Endodermal cell (in vitro differentiated cells): ENCODE data around the gene PACSIN1. TPM values are rescaled to one million over a fixed set of nuclear protein-coding genes. Genes with fewer than 3 reads are reported as not detected.

Experiments
- DNase-seq: peaks from one replicate; pipeline ENCODE4 v3.0.0-alpha.2; 2017
- H3K27ac ChIP-seq: 2 replicates; pipeline ENCODE4 v1.5.1; 2013; ENCODE audit warnings: mild to moderate bottlenecking, low read depth, low read length, moderate library complexity
- H3K27me3 ChIP-seq: 2 replicates; pipeline ENCODE4 v1.6.1; 2013; ENCODE audit warnings: mild to moderate bottlenecking, low read length, moderate library complexity; ENCODE audit not compliant: insufficient read depth, control insufficient read depth, poor library complexity, severe bottlenecking
- H3K36me3 ChIP-seq: 2 replicates; pipeline ENCODE4 v1.7.0; 2013; ENCODE audit warnings: mild to moderate bottlenecking, low read length, moderate library complexity; ENCODE audit not compliant: control insufficient read depth, insufficient read depth
- H3K4me1 ChIP-seq: one replicate; pipeline ENCODE4 v1.7.0; 2013; ENCODE audit warnings: low read length; ENCODE audit not compliant: control insufficient read depth, insufficient read depth
- H3K4me3 ChIP-seq: 2 replicates; pipeline ENCODE4 v1.5.1; 2013; ENCODE audit warnings: mild to moderate bottlenecking, low read length, moderate library complexity
- H3K9ac ChIP-seq: 2 replicates; pipeline ENCODE4 v1.6.1; 2013; ENCODE audit warnings: mild to moderate bottlenecking, low read length, moderate library complexity; ENCODE audit not compliant: poor library complexity, severe bottlenecking; ENCODE audit errors: extremely low read depth
- H3K9me3 ChIP-seq: 2 replicates; pipeline ENCODE4 v1.6.1; 2013; ENCODE audit warnings: mild to moderate bottlenecking, low read length, moderate library complexity; ENCODE audit not compliant: control insufficient read depth
- H3K27ac Mint-ChIP-seq: 2 replicates; pipeline ENCODE4 v1.8.0; 2020; ENCODE audit warnings: mixed read lengths
- H3K27me3 Mint-ChIP-seq: 2 replicates; pipeline ENCODE4 v1.8.0; 2021; ENCODE audit warnings: mild to moderate bottlenecking, mixed read lengths; ENCODE audit not compliant: insufficient read depth
- H3K36me3 Mint-ChIP-seq: 2 replicates; pipeline ENCODE4 v1.8.0; 2020; ENCODE audit warnings: low read depth, mixed read lengths
- H3K4me1 Mint-ChIP-seq: 2 replicates; pipeline ENCODE4 v1.8.0; 2020; ENCODE audit warnings: mixed read lengths
- H3K4me3 Mint-ChIP-seq: 2 replicates; pipeline ENCODE4 v1.8.0; 2020; ENCODE audit warnings: mild to moderate bottlenecking, moderate library complexity, mixed read lengths
- H3K9me3 Mint-ChIP-seq: 2 replicates; pipeline ENCODE4 v1.8.0; 2020; ENCODE audit warnings: mild to moderate bottlenecking, mixed read lengths
- WGBS, 2 experiments: methylation state at CpG; one replicate each; pipeline versions ENCODE4 v1.1.5 to v1.1.7; 2013; ENCODE audit warnings: missing lambda C conversion rate in 2 of 2, mixed read lengths in 1 of 2; ENCODE audit not compliant: insufficient coverage in 1 of 2, insufficient read length in 1 of 2; 5-methylcytosine and 5-hydroxymethylcytosine counted together
- total RNA-seq, 2 donors: library from RNA; stranded (reverse); fragmentation: NEBNext Ultra II Directional in 1 of 2; extraction: Animal tissue kit (Norgen Biotek cat#: 25700) in 1 of 2; gene quantifications; 2 replicates in 1 of 2; 3 replicates in 1 of 2; pipeline ENCODE4 v1.2.1, GENCODE V29; 2021
- TF ChIP-seq, protein P1 (sequence below): fragments of 200-600 bp; sonication (generic); conservative IDR thresholded peaks from 2 replicates; pipeline ENCODE4 v1.5.0; 2021; ENCODE audit warnings: antibody characterized with exemption, mild to moderate bottlenecking

Gene PACSIN1
- total RNA-seq, 2 donors from 2014 or later, result 7.2 to 7.3 TPM

GRCh38 chr6:34441526-34441925 is 24.4 kb upstream of the PACSIN1 start:
- TF ChIP-seq, protein P1, sequence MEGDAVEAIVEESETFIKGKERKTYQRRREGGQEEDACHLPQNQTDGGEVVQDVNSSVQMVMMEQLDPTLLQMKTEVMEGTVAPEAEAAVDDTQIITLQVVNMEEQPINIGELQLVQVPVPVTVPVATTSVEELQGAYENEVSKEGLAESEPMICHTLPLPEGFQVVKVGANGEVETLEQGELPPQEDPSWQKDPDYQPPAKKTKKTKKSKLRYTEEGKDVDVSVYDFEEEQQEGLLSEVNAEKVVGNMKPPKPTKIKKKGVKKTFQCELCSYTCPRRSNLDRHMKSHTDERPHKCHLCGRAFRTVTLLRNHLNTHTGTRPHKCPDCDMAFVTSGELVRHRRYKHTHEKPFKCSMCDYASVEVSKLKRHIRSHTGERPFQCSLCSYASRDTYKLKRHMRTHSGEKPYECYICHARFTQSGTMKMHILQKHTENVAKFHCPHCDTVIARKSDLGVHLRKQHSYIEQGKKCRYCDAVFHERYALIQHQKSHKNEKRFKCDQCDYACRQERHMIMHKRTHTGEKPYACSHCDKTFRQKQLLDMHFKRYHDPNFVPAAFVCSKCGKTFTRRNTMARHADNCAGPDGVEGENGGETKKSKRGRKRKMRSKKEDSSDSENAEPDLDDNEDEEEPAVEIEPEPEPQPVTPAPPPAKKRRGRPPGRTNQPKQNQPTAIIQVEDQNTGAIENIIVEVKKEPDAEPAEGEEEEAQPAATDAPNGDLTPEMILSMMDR, result no peak
- no peak overlapping the region for H3K27ac ChIP-seq
- Mint-ChIP-seq H3K4me1 (no peaks in the 10 kb centered on the region), H3K9me3 (peaks cover 24% of the 10 kb centered on the region), H3K4me3 (no peak overlapping the region), H3K27ac (no peak overlapping the region), H3K36me3 (peaks cover 2% of the 10 kb centered on the region), H3K27me3 (no peaks in the 10 kb centered on the region)
- no peak for DNase-seq
- H3K9ac ChIP-seq, result no peak overlapping the region
- no peaks in the 10 kb centered on the region for H3K4me1 ChIP-seq
- no peaks in the 10 kb centered on the region for H3K27me3 ChIP-seq
- H3K36me3 ChIP-seq, result no peaks in the 10 kb centered on the region
- 83 to 89% methylated on average over 3 to 5 of the region's 5 CpGs for WGBS, 2 experiments
- H3K4me3 ChIP-seq, result no peak overlapping the region
- peaks cover 4% of the 10 kb centered on the region for H3K9me3 ChIP-seq

DNA sequence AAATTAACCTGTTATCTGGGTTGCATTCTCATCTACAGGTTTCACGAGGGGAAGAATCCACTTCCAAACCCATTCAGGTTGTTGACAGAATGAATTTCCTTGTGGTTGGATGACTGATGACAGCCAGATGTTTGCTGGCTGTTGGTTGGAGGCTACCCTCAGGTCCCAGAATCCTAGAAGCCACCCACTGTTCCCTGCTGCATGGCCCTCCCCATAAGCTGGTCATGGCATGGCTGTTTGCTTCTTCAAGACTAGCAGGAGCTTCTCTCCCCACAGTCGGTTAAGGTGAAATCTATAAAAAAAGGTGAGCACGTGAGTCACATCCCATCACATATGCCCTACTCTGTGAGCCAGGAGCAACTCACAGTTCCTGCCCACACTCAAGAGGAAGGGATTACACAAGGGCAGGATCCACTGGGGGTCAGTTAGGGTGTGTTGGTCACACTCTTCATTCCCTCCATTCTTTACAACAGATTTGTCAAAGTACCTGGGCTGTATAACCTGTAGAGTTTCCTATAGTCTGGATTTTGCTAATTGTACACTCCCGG is 20.5 kb upstream of the PACSIN1 start:
- H3K36me3 Mint-ChIP-seq, result no peaks in the 10 kb centered on the region
- H3K27me3 Mint-ChIP-seq, result no peaks in the 10 kb centered on the region
- TF ChIP-seq, protein P1, result no peak
- Histone ChIP-seq H3K4me3 (no peak overlapping the region), H3K4me1 (no peaks in the 10 kb centered on the region), H3K27me3 (no peaks in the 10 kb centered on the region), H3K27ac (no peak overlapping the region), H3K36me3 (no peaks in the 10 kb centered on the region), H3K9me3 (peaks cover 4% of the 10 kb centered on the region), H3K9ac (no peak overlapping the region)
- H3K27ac Mint-ChIP-seq, result no peak overlapping the region
- DNase-seq, result no peak
- peaks cover 6% of the 10 kb centered on the region for H3K4me1 Mint-ChIP-seq
- 83 to 90% methylated on average over 3 to 4 of the region's 4 CpGs for WGBS, 2 experiments
- no peaks in the 10 kb centered on the region for H3K9me3 Mint-ChIP-seq
- H3K4me3 Mint-ChIP-seq, result no peak overlapping the region

DNA sequence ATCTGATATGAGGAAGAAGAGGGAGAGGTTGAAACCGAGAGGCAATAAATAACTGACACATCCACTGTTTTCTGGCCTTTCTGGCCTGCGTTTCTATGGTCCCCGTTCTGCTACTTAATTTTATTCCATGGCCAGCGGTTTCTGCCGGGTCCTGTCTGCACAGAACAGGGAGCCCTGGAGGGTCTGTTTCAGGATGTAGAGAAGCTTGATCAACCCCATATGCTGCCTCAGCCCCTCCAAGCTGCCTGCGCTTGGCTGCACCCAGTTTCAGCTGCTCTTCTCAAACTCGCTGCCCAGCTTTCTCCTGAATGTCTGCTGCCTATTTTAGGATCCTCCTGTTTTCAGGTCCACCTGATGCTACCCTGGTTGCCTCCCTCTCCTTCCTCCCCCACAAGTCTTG is 18.5 kb upstream of the PACSIN1 start:
- Histone ChIP-seq H3K4me3 (no peak overlapping the region), H3K9ac (no peak overlapping the region), H3K27ac (no peak overlapping the region), H3K36me3 (no peaks in the 10 kb centered on the region), H3K9me3 (peaks cover 11% of the 10 kb centered on the region), H3K4me1 (no peaks in the 10 kb centered on the region), H3K27me3 (no peaks in the 10 kb centered on the region)
- Mint-ChIP-seq H3K36me3 (no peaks in the 10 kb centered on the region), H3K27me3 (no peaks in the 10 kb centered on the region), H3K4me1 (peaks cover 6% of the 10 kb centered on the region), H3K9me3 (peaks cover 7% of the 10 kb centered on the region), H3K4me3 (no peak overlapping the region), H3K27ac (no peak overlapping the region)
- TF ChIP-seq, protein P1, result no peak
- no peak for DNase-seq
- 81 to 92% methylated on average over 2 to 7 of the region's 7 CpGs for WGBS, 2 experiments
